ENCODE results near the gene ZFHX3. TPM values are rescaled to one million over a fixed set of nuclear protein-coding genes. Genes with fewer than 3 reads are reported as not detected.
A peak's percentile ranks its signal among the peaks of the same experiment; 100 is the strongest.

Gene ZFHX3
- total and polyA plus RNA-seq, 4 donors = 1.5 to 5.9 (median 3.0) TPM

DNA sequence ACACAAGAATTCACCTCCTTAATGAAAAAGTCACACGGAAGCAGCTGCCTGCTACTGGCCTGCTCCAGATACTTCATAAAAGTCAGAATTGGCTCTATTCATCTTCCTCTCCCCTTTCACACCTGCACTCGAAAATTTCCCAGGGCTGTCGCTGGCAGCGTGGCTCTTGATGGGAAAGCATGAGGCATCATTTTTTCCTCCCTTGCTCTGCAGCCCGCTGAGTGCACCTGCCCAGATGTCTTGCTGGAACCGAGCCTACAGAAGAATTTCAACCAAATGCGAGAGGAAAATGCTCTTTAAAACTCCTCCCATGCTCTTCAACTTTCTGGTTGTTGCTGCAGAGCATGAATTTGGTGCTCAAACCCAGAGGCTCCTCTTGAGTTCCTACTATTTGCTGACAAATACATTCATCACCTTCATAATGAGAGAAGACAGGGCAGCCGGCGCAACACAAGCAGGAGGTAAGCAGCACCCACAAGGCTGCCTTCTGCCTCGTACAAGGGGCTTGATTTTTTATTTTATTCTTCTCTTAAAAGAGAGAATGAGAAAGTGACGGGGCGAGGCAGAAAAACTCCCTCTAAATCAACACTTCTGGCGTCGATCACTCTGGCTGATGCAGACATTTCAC lies 146.8 kb downstream of the ZFHX3 start (continued):
- TF ChIP-seq, protein P1, sequence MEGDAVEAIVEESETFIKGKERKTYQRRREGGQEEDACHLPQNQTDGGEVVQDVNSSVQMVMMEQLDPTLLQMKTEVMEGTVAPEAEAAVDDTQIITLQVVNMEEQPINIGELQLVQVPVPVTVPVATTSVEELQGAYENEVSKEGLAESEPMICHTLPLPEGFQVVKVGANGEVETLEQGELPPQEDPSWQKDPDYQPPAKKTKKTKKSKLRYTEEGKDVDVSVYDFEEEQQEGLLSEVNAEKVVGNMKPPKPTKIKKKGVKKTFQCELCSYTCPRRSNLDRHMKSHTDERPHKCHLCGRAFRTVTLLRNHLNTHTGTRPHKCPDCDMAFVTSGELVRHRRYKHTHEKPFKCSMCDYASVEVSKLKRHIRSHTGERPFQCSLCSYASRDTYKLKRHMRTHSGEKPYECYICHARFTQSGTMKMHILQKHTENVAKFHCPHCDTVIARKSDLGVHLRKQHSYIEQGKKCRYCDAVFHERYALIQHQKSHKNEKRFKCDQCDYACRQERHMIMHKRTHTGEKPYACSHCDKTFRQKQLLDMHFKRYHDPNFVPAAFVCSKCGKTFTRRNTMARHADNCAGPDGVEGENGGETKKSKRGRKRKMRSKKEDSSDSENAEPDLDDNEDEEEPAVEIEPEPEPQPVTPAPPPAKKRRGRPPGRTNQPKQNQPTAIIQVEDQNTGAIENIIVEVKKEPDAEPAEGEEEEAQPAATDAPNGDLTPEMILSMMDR (IDR thresholded peaks at IDR 0.05; ENCODE audit: low read depth, low read length, missing input control) = no peak

DNA sequence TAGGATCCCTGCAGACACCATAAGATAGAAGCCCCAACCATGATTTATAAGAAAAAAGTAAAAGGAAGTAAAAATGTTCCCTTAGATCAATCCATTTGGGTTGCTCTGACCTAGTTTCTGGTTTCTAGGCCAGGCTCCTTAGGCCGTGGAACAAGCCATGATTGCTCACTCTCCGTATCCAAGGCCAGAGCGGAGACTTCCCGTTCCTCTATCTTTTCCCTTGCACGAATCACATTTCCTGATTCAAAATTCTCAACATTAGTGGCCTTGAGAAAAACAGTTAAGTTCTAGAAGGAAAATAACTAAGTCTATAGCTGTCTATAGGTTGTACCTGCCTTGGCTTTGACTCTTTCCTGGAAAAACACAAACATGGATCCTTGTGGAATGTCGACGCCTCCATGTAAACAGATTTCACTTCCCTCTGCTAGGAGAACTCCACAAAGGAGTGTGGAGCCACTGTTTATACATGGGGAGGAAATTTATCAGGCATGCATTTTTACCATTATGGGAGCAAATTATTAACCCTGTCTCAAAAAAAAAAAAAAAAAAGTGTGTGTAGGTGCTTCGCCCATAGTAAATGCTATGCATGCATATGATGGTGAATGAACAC lies 149.6 kb downstream of the ZFHX3 start:
- Histone ChIP-seq H3K27me3 (ENCODE audit: control insufficient read depth in 4 of 4, insufficient read depth in 4 of 4, low read length in 3 of 4) (no peaks in the 10 kb centered on the region), H3K4me1 (ENCODE audit: control insufficient read depth in 4 of 4, insufficient read depth in 4 of 4, low read length in 3 of 4) (peaks cover 0 to 2% (median 0%) of the 10 kb centered on the region in 4 donors), H3K27ac (ENCODE audit: low read depth in 1 of 2, low read length in 2 of 2) (no peak overlapping the region), H3K36me3 (ENCODE audit: control insufficient read depth in 4 of 4, insufficient read depth in 3 of 4, low read depth in 1 of 4, low read length in 3 of 4) (no peaks in the 10 kb centered on the region), H3K9me3 (ENCODE audit: control insufficient read depth in 4 of 4, low read length in 3 of 4) (no peaks in the 10 kb centered on the region), H3K9ac (ENCODE audit: low read depth in 1 of 2, low read length in 2 of 2) (no peak overlapping the region), H3K4me3 (ENCODE audit: low read depth in 1 of 3, low read length in 3 of 3) (no peak overlapping the region)
- no peak for DNase-seq (ENCODE audit: low spot score)
- WGBS = 78% methylated on average over 8 of the region's 8 CpGs
- TF ChIP-seq RAD21 (IDR thresholded peaks at IDR 0.05) (peak in 1 of 2 donors; percentile 13), SP1 (IDR thresholded peaks at IDR 0.05) (no peak)

DNA sequence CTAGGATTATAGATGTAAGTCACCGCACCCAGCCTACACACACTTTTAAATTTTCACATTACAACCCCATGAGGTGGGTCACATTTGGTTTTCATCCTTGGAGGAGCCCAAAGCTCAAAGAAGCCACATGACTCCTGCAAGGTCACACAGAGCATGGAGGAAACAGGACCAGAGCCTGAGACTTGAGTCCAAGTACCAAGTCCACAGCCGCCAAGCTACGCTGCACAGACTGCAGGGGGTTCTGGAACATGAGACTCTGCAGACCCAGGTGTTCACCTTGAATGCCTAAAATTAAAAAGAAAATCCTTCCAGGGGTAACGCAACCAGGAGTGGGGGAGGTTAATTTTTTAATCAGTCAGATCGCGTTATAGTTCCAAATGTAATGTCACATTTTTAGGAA lies 150.2 kb downstream of the ZFHX3 start:
- Histone ChIP-seq H3K36me3 (ENCODE audit: control insufficient read depth in 4 of 4, insufficient read depth in 3 of 4, low read depth in 1 of 4, low read length in 3 of 4) (no peaks in the 10 kb centered on the region), H3K4me1 (ENCODE audit: control insufficient read depth in 4 of 4, insufficient read depth in 4 of 4, low read length in 3 of 4) (peaks cover 0 to 2% (median 0%) of the 10 kb centered on the region in 4 donors), H3K27ac (ENCODE audit: low read depth in 1 of 2, low read length in 2 of 2) (no peak overlapping the region), H3K27me3 (ENCODE audit: control insufficient read depth in 4 of 4, insufficient read depth in 4 of 4, low read length in 3 of 4) (no peaks in the 10 kb centered on the region), H3K9ac (ENCODE audit: low read depth in 1 of 2, low read length in 2 of 2) (no peak overlapping the region), H3K9me3 (ENCODE audit: control insufficient read depth in 4 of 4, low read length in 3 of 4) (no peaks in the 10 kb centered on the region), H3K4me3 (ENCODE audit: low read depth in 1 of 3, low read length in 3 of 3) (no peak overlapping the region)
- DNase-seq (ENCODE audit: low spot score) = no peak
- WGBS = 97% methylated on average over 6 of the region's 6 CpGs
- TF ChIP-seq JUND (IDR thresholded peaks at IDR 0.05) (no peak), HNF4G (IDR thresholded peaks at IDR 0.05) (no peak), EGR1 (IDR thresholded peaks at IDR 0.05; ENCODE audit: low read depth in 2 of 2) (no peak), RXRA (IDR thresholded peaks at IDR 0.05) (no peak), FOXA1 (IDR thresholded peaks at IDR 0.05) (no peak), TAF1 (conservative IDR thresholded peaks at IDR 0.05) (no peak), YY1 (IDR thresholded peaks at IDR 0.05) (no peak), NR2F2 (IDR thresholded peaks at IDR 0.05) (no peak), FOXA2 (IDR thresholded peaks at IDR 0.05) (no peak), RAD21 (IDR thresholded peaks at IDR 0.05) (no peak), GABPA (IDR thresholded peaks at IDR 0.05 in 1 of 2, conservative IDR thresholded peaks at IDR 0.05 in 1 of 2) (no peak)
- TF ChIP-seq, protein P2, sequence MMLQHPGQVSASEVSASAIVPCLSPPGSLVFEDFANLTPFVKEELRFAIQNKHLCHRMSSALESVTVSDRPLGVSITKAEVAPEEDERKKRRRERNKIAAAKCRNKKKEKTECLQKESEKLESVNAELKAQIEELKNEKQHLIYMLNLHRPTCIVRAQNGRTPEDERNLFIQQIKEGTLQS (IDR thresholded peaks at IDR 0.05) = no peak
- TF ChIP-seq, protein P3, sequence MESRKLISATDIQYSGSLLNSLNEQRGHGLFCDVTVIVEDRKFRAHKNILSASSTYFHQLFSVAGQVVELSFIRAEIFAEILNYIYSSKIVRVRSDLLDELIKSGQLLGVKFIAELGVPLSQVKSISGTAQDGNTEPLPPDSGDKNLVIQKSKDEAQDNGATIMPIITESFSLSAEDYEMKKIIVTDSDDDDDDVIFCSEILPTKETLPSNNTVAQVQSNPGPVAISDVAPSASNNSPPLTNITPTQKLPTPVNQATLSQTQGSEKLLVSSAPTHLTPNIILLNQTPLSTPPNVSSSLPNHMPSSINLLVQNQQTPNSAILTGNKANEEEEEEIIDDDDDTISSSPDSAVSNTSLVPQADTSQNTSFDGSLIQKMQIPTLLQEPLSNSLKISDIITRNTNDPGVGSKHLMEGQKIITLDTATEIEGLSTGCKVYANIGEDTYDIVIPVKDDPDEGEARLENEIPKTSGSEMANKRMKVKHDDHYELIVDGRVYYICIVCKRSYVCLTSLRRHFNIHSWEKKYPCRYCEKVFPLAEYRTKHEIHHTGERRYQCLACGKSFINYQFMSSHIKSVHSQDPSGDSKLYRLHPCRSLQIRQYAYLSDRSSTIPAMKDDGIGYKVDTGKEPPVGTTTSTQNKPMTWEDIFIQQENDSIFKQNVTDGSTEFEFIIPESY (IDR thresholded peaks at IDR 0.05) = no peak

Data from liver (tissue), 9 donors.